Endometrial microvascular endothelial cells (primary cell): ENCODE measurements around the gene PLOD3. TPM values are rescaled to one million over a fixed set of nuclear protein-coding genes. Genes with fewer than 3 reads are reported as not detected.

Experiments used
- in situ Hi-C: cut with HindIII; loops from 2 replicates; pipeline ENCODE4 v1.10.0; 2017; ENCODE audit warnings: low sequenced_read_pairs, low pct_unique_long_range_greater_than_20kb; ENCODE audit errors: inconsistent ontology term
- total RNA-seq: library from RNA; depleted of rRNA; stranded (reverse); fragments of >200 nt; gene quantifications from one replicate; pipeline ENCODE4 v1.2.3, GENCODE V29; 2015; ENCODE audit errors: inconsistent ontology term

PLOD3 gene
- total RNA-seq, 1 donor from 2014 or later, result 109 TPM

GRCh38 chr7:101156866-101157589, 60.4 kb downstream of the PLOD3 start:
- in situ Hi-C loops, result no loop called here

DNA sequence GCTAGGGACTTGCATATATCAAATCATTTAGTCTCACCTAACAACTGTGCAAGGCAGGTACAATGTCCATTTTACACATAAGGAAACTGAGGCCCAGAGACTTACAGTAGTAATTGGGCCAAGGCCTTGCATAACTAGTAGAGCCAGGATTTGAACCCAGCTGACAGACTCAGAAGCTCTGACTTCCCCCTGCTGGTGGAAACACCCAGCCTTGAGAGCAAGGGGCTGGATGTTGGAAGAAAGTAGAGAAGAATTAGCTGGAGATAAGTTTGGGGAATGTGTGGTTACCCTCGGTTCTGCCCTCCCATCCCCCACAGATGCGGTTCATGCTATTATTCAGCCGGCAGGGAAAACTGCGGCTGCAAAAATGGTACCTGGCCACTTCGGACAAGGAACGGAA, 61.1 kb downstream of the PLOD3 start:
- in situ Hi-C loops, result no loop called here

Other genes starting within 250 kb of the PLOD3 start
- not detected for gene MUC12, start 248.0 kb downstream of the PLOD3 start, total RNA-seq
- not detected for gene MUC17, start 197.5 kb downstream of the PLOD3 start, total RNA-seq
- 13.9 TPM for gene TRIM56, start 132.1 kb downstream of the PLOD3 start, total RNA-seq
- 2,363 TPM for gene SERPINE1, start 90.5 kb downstream of the PLOD3 start, total RNA-seq
- gene AP1S1, start 63.1 kb downstream of the PLOD3 start, total RNA-seq, result 248 TPM
- gene VGF, start 52.0 kb downstream of the PLOD3 start, total RNA-seq, result not detected
- not detected for gene NAT16, start 37.3 kb downstream of the PLOD3 start, total RNA-seq
- gene MOGAT3, start 16.5 kb downstream of the PLOD3 start, total RNA-seq, result not detected
- 185 TPM for gene ZNHIT1, start 584 bp upstream of the PLOD3 start, total RNA-seq
- 4.4 TPM for gene CLDN15, start 20.2 kb upstream of the PLOD3 start, total RNA-seq
- 240 TPM for gene FIS1, start 27.5 kb upstream of the PLOD3 start, total RNA-seq
- gene IFT22, start 104.2 kb upstream of the PLOD3 start, total RNA-seq, result 30.7 TPM
- not detected for gene COL26A1, start 145.3 kb upstream of the PLOD3 start, total RNA-seq